HEK293 (cell line): Measurements from ENCODE around the gene SSPN.
A peak's percentile ranks its signal among the peaks of the same experiment; 100 is the strongest.

Experiments
- CTCF ChIA-PET: fragments of 350-600 bp; formaldehyde crosslinking; extraction: SDS; loops from one replicate; lab custom pipeline; 2021; ENCODE audit warnings: antibody characterized with exemption; lab: Yijun Ruan, JAX
- POLR2A ChIA-PET: fragments of 300-600 bp; formaldehyde crosslinking; extraction: SDS; loops from one replicate; lab custom pipeline; 2020; ENCODE audit warnings: antibody characterized with exemption, inconsistent platforms; lab: Yijun Ruan, JAX
- H3K27ac ChIP-seq: fragments of 200-500 bp; sonication (Bioruptor generic); 2 replicates; pipeline ENCODE4 v1.5.1; 2014; ENCODE audit warnings: low read depth, low read length, control low read depth, inconsistent platforms; ENCODE audit errors: extremely low read depth
- H3K36me3 ChIP-seq, 2 experiments: fragments of 200-500 bp in 1 of 2; sonication (Bioruptor generic) in 1 of 2; 1 replicate in 1 of 2; 2 replicates in 1 of 2; pipeline ENCODE4 v1.5.1; 2014 to 2017; ENCODE audit warnings: inconsistent platforms in 2 of 2, low read length in 2 of 2; ENCODE audit not compliant: control insufficient read depth in 2 of 2, insufficient read depth in 1 of 2
- H3K4me1 ChIP-seq: fragments of 200-500 bp; sonication (Bioruptor generic); 2 replicates; pipeline ENCODE4 v1.5.1; 2014; ENCODE audit warnings: mild to moderate bottlenecking, low read length, inconsistent platforms; ENCODE audit not compliant: control insufficient read depth, insufficient read depth
- H3K4me3 ChIP-seq: 2 replicates; pipeline ENCODE4 v1.5.1; 2011; ENCODE audit warnings: low read depth, mild to moderate bottlenecking, control low read depth, low read length, moderate library complexity
- H3K9me3 ChIP-seq: fragments of 200-500 bp; sonication (Bioruptor generic); 2 replicates; pipeline ENCODE4 v1.5.1; 2014; ENCODE audit warnings: low read depth, low read length, inconsistent platforms; ENCODE audit not compliant: control insufficient read depth, insufficient read depth
- BCL11B ChIP-seq: fragments of 450-650 bp; formaldehyde crosslinking; IDR thresholded peaks from 2 replicates; pipeline ENCODE4 v1.5.1; 2016; ENCODE audit warnings: low read depth, missing biosample characterization, missing genetic modification characterization
- KLF8 ChIP-seq: fragments of 450-650 bp; formaldehyde crosslinking; IDR thresholded peaks from 2 replicates; pipeline ENCODE4 v1.5.1; 2016; ENCODE audit warnings: missing biosample characterization, missing genetic modification characterization
- MEIS1 ChIP-seq: sonication (generic); formaldehyde crosslinking; IDR thresholded peaks from 2 replicates; pipeline ENCODE4 v1.8.1; 2022; ENCODE audit warnings: missing genetic modification reagents, mild to moderate bottlenecking, borderline replicate concordance
- OSR2 ChIP-seq: fragments of 450-650 bp; formaldehyde crosslinking; IDR thresholded peaks from 2 replicates; pipeline ENCODE4 v1.5.1; 2016; ENCODE audit warnings: missing biosample characterization, missing genetic modification characterization
- SETDB1 ChIP-seq: IDR thresholded peaks from one replicate; pipeline ENCODE4 v1.6.1; 2017; ENCODE audit warnings: mild to moderate bottlenecking, low read length, moderate library complexity, mixed read lengths; ENCODE audit not compliant: insufficient read length
- TCF7L2 ChIP-seq: IDR thresholded peaks from 2 replicates; pipeline ENCODE4 v1.6.1; 2011; ENCODE audit warnings: low read depth, mild to moderate bottlenecking, inconsistent platforms, low read length, moderate library complexity, borderline replicate concordance
- TRIM28 ChIP-seq: IDR thresholded peaks from 2 replicates; pipeline ENCODE4 v1.6.1; 2011; ENCODE audit warnings: low read length, control low read depth, borderline replicate concordance
- ZBTB17 ChIP-seq: fragments of 450-650 bp; formaldehyde crosslinking; IDR thresholded peaks from 2 replicates; pipeline ENCODE4 v1.5.1; 2016; ENCODE audit warnings: missing biosample characterization, missing genetic modification characterization
- ZBTB20 ChIP-seq: fragments of 450-650 bp; formaldehyde crosslinking; IDR thresholded peaks from 2 replicates; pipeline ENCODE4 v1.5.1; 2016; ENCODE audit warnings: missing biosample characterization, missing genetic modification characterization
- ZEB2 ChIP-seq: fragments of 450-650 bp; formaldehyde crosslinking; IDR thresholded peaks from 2 replicates; pipeline ENCODE4 v1.5.1; 2016; ENCODE audit warnings: missing biosample characterization, missing genetic modification characterization
- ZFP41 ChIP-seq: fragments of 450-650 bp; formaldehyde crosslinking; IDR thresholded peaks from 2 replicates; pipeline ENCODE4 v1.5.1; 2016; ENCODE audit warnings: missing biosample characterization, missing genetic modification characterization, borderline replicate concordance
- ZNF121 ChIP-seq: fragments of 450-650 bp; formaldehyde crosslinking; IDR thresholded peaks from 2 replicates; pipeline ENCODE4 v1.5.1; 2016; ENCODE audit warnings: missing biosample characterization, missing genetic modification characterization
- ZNF155 ChIP-seq: fragments of 450-650 bp; formaldehyde crosslinking; IDR thresholded peaks from 2 replicates; pipeline ENCODE4 v1.5.1; 2016; ENCODE audit warnings: missing biosample characterization, missing genetic modification characterization
- ZNF184 ChIP-seq: fragments of 450-650 bp; IDR thresholded peaks from 2 replicates; pipeline ENCODE4 v1.5.1; 2018; ENCODE audit warnings: missing biosample characterization, mild to moderate bottlenecking, missing genetic modification characterization
- ZNF221 ChIP-seq: fragments of 450-650 bp; formaldehyde crosslinking; IDR thresholded peaks from 2 replicates; pipeline ENCODE4 v1.5.1; 2017; ENCODE audit warnings: missing biosample characterization, missing genetic modification characterization, borderline replicate concordance
- ZNF302 ChIP-seq: fragments of 450-650 bp; formaldehyde crosslinking; IDR thresholded peaks from 2 replicates; pipeline ENCODE4 v1.5.1; 2016; ENCODE audit warnings: missing biosample characterization, missing genetic modification characterization, low read depth
- ZNF521 ChIP-seq: fragments of 450-650 bp; formaldehyde crosslinking; IDR thresholded peaks from 2 replicates; pipeline ENCODE4 v1.5.1; 2017; ENCODE audit warnings: missing biosample characterization, mild to moderate bottlenecking, missing genetic modification characterization
- ZNF621 ChIP-seq: fragments of 450-650 bp; formaldehyde crosslinking; IDR thresholded peaks from 2 replicates; pipeline ENCODE4 v1.5.1; 2017; ENCODE audit warnings: missing biosample characterization, missing genetic modification characterization
- ZNF768 ChIP-seq: fragments of 450-650 bp; formaldehyde crosslinking; IDR thresholded peaks from 2 replicates; pipeline ENCODE4 v1.5.1; 2018; ENCODE audit warnings: missing biosample characterization, mild to moderate bottlenecking, missing genetic modification characterization
- ZNF837 ChIP-seq: fragments of 450-650 bp; formaldehyde crosslinking; IDR thresholded peaks from 2 replicates; pipeline ENCODE4 v1.5.1; 2016; ENCODE audit warnings: missing biosample characterization, missing genetic modification characterization
- TF ChIP-seq, protein P1 (sequence below): fragments of 450-650 bp; formaldehyde crosslinking; IDR thresholded peaks from 2 replicates; pipeline ENCODE4 v1.5.1; 2016; ENCODE audit warnings: missing biosample characterization, missing genetic modification characterization, borderline replicate concordance
- TF ChIP-seq, protein P2 (sequence below): fragments of 450-650 bp; formaldehyde crosslinking; IDR thresholded peaks from 2 replicates; pipeline ENCODE4 v1.5.1; 2016; ENCODE audit warnings: missing biosample characterization, missing genetic modification characterization
- TF ChIP-seq, protein P3 (sequence below): fragments of 450-650 bp; formaldehyde crosslinking; conservative IDR thresholded peaks from 2 replicates; pipeline ENCODE4 v1.5.1; 2016; ENCODE audit warnings: low read depth, missing biosample characterization, missing genetic modification characterization

Gene SSPN

DNA sequence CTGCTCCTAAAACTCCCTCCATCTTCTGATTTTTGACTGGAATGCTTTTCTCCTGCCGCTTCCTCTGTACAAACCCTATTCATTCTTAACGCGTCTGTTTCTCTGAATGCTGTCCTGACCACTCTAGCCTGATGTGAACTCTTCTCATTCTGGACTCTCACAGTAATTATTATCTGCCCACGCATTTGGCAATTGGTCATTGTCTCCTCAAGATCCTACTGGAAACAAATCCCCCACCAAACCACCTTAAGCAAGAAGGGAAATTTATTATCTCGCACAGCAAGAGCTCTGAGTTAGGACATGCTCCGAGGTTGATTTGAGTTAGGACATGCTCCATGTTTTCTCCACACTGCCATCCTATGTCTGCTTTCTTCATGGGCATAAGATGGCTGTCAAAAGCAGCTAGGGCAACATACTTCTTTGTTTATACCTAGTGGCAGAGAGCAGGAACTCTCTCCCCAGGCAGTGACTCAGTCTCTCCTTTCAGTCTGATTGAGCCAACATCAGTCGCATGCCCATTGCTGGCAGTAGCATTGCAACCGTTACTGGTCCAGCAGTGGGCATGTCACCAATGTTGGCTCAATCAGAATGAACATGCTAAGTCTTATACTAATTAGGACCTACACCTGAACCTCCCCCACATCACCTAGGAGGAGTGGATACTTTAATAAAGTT, 102.2 kb downstream of the SSPN start:
- no peak overlapping the region for H3K27ac ChIP-seq
- H3K4me3 ChIP-seq, result no peak overlapping the region
- CTCF ChIA-PET, result interaction anchor here (0.6 kb wide), 1 partner anchor 45 kb away, joined by 6 read pairs; no protein-coding TSS in a partner anchor
- peaks cover 2% of the 10 kb centered on the region; the same call in 1 of the 2 replicates for H3K4me1 ChIP-seq
- TF ChIP-seq ZBTB17 (tag by site-specific recombination) (no peak), ZNF621 (tag by site-specific recombination) (no peak), ZNF221 (tag by site-specific recombination) (no peak), ZBTB20 (tag by site-specific recombination) (no peak), MEIS1 (CRISPR knock-in tag) (no peak), ZNF302 (no peak), TCF7L2 (no peak), ZNF837 (no peak), ZNF155 (tag by site-specific recombination) (no peak), ZNF121 (tag by site-specific recombination) (no peak), ZNF184 (tag by site-specific recombination) (no peak), KLF8 (tag by site-specific recombination) (no peak)
- TF ChIP-seq, protein P1, sequence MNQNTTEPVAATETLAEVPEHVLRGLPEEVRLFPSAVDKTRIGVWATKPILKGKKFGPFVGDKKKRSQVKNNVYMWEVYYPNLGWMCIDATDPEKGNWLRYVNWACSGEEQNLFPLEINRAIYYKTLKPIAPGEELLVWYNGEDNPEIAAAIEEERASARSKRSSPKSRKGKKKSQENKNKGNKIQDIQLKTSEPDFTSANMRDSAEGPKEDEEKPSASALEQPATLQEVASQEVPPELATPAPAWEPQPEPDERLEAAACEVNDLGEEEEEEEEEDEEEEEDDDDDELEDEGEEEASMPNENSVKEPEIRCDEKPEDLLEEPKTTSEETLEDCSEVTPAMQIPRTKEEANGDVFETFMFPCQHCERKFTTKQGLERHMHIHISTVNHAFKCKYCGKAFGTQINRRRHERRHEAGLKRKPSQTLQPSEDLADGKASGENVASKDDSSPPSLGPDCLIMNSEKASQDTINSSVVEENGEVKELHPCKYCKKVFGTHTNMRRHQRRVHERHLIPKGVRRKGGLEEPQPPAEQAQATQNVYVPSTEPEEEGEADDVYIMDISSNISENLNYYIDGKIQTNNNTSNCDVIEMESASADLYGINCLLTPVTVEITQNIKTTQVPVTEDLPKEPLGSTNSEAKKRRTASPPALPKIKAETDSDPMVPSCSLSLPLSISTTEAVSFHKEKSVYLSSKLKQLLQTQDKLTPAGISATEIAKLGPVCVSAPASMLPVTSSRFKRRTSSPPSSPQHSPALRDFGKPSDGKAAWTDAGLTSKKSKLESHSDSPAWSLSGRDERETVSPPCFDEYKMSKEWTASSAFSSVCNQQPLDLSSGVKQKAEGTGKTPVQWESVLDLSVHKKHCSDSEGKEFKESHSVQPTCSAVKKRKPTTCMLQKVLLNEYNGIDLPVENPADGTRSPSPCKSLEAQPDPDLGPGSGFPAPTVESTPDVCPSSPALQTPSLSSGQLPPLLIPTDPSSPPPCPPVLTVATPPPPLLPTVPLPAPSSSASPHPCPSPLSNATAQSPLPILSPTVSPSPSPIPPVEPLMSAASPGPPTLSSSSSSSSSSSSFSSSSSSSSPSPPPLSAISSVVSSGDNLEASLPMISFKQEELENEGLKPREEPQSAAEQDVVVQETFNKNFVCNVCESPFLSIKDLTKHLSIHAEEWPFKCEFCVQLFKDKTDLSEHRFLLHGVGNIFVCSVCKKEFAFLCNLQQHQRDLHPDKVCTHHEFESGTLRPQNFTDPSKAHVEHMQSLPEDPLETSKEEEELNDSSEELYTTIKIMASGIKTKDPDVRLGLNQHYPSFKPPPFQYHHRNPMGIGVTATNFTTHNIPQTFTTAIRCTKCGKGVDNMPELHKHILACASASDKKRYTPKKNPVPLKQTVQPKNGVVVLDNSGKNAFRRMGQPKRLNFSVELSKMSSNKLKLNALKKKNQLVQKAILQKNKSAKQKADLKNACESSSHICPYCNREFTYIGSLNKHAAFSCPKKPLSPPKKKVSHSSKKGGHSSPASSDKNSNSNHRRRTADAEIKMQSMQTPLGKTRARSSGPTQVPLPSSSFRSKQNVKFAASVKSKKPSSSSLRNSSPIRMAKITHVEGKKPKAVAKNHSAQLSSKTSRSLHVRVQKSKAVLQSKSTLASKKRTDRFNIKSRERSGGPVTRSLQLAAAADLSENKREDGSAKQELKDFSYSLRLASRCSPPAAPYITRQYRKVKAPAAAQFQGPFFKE (tag by site-specific recombination), result no peak
- TF ChIP-seq, protein P2, sequence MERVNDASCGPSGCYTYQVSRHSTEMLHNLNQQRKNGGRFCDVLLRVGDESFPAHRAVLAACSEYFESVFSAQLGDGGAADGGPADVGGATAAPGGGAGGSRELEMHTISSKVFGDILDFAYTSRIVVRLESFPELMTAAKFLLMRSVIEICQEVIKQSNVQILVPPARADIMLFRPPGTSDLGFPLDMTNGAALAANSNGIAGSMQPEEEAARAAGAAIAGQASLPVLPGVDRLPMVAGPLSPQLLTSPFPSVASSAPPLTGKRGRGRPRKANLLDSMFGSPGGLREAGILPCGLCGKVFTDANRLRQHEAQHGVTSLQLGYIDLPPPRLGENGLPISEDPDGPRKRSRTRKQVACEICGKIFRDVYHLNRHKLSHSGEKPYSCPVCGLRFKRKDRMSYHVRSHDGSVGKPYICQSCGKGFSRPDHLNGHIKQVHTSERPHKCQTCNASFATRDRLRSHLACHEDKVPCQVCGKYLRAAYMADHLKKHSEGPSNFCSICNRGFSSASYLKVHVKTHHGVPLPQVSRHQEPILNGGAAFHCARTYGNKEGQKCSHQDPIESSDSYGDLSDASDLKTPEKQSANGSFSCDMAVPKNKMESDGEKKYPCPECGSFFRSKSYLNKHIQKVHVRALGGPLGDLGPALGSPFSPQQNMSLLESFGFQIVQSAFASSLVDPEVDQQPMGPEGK (tag by site-specific recombination), result no peak
- no peaks in the 10 kb centered on the region for H3K36me3 ChIP-seq
- H3K9me3 ChIP-seq, result no peaks in the 10 kb centered on the region
- POLR2A ChIA-PET, result no interaction called here

DNA sequence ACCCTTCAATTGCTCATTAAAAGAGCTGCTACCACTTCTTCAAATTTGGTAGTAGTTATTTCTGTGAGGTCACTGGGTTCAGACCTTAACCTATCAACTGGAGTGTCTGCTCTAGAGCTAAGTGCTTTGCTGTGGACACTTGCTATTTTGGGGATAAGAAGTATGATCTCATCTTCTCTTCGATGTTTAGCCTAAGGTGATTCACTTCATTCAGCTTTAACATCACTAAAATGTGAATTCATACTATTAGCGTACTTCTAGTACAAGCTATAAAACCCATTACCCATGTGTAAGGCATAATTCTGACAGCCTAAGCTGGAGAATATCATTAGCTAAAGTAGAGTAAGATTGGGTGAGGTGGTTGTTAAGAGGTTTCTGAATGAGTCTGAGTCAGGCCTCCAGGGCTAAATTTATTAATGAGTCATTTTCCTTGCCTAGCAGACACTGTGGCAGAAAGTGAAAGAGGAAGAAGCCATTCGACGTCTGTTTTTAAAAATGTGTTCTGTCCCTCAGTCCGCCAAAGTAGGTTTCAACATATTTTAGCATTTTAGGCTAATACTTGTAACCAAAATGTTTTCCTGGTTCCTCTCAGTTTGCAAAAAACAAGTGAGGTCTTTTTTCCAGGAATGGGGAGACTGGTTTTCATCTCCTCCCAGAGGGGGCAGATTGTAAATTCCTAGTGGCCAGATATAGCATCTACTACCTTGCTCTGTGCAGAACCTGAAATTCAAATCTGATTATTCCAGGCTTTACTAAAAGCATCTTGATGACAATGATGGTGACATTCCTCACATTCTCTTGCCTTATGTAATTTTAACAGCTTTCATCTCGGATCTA, 103.6 kb downstream of the SSPN start:
- Histone ChIP-seq H3K9me3 (no peaks in the 10 kb centered on the region), H3K36me3 (no peaks in the 10 kb centered on the region), H3K27ac (no peak overlapping the region), H3K4me1 (peaks cover 2% of the 10 kb centered on the region; the same call in 1 of the 2 replicates), H3K4me3 (no peak overlapping the region)
- ChIA-PET CTCF (interaction anchor here (0.6 to 0.8 kb wide), 3 partner anchors 30 to 402 kb away, joined by 3 read pairs; no protein-coding TSS in a partner anchor), POLR2A (interaction anchor here (1.0 kb wide), 1 partner anchor 175 kb away, joined by 3 read pairs; the partner anchor contains the start of gene BHLHE41)
- TF ChIP-seq ZEB2, result peak; percentile 83
- no peak for TF ChIP-seq ZNF768 (tag by site-specific recombination)
- TF ChIP-seq, protein P3, sequence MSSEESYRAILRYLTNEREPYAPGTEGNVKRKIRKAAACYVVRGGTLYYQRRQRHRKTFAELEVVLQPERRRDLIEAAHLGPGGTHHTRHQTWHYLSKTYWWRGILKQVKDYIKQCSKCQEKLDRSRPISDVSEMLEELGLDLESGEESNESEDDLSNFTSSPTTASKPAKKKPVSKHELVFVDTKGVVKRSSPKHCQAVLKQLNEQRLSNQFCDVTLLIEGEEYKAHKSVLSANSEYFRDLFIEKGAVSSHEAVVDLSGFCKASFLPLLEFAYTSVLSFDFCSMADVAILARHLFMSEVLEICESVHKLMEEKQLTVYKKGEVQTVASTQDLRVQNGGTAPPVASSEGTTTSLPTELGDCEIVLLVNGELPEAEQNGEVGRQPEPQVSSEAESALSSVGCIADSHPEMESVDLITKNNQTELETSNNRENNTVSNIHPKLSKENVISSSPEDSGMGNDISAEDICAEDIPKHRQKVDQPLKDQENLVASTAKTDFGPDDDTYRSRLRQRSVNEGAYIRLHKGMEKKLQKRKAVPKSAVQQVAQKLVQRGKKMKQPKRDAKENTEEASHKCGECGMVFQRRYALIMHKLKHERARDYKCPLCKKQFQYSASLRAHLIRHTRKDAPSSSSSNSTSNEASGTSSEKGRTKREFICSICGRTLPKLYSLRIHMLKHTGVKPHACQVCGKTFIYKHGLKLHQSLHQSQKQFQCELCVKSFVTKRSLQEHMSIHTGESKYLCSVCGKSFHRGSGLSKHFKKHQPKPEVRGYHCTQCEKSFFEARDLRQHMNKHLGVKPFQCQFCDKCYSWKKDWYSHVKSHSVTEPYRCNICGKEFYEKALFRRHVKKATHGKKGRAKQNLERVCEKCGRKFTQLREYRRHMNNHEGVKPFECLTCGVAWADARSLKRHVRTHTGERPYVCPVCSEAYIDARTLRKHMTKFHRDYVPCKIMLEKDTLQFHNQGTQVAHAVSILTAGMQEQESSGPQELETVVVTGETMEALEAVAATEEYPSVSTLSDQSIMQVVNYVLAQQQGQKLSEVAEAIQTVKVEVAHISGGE, result no peak
- peak; percentile 17; the same call in 1 of the 2 replicates for TF ChIP-seq TRIM28
- no peak for TF ChIP-seq ZFP41
- peak; percentile 84 for TF ChIP-seq OSR2 (tag by site-specific recombination)
- no peak for TF ChIP-seq BCL11B (tag by site-specific recombination)
- no peak for TF ChIP-seq ZNF521
- no peak for TF ChIP-seq SETDB1
